ENCODE measurements around the gene S100A9.

S100A9 gene

GRCh38 chr1:153353226-153353947 lies 4.3 kb upstream of the S100A9 start:
- H3K4me3 ChIP-seq (ENCODE audit: low read depth, low read length), result no peak overlapping the region
- TF ChIP-seq CTCF (IDR thresholded peaks at IDR 0.05; ENCODE audit: borderline replicate concordance, insufficient read depth, low read depth, low read length), result peak; percentile 58

- TF ChIP-seq CTCF (IDR thresholded peaks at IDR 0.05; ENCODE audit: borderline replicate concordance, insufficient read depth, low read depth, low read length), result 0 out of 2 replicates have a peak, but pooled peaks have one; percentile 9
- H3K4me3 ChIP-seq (ENCODE audit: low read depth, low read length), result no peak overlapping the region
Observed at GRCh38 chr1:153354515-153355193, 3.0 kb upstream of the S100A9 start.

GRCh38 chr1:153355445-153356071 lies 2.1 kb upstream of the S100A9 start:
- peak; percentile 83 for TF ChIP-seq CTCF (IDR thresholded peaks at IDR 0.05; ENCODE audit: borderline replicate concordance, insufficient read depth, low read depth, low read length)
- H3K4me3 ChIP-seq (ENCODE audit: low read depth, low read length), result no peak overlapping the region

GRCh38 chr1:153356392-153357075 lies 1.1 kb upstream of the S100A9 start:
- no peak for TF ChIP-seq CTCF (IDR thresholded peaks at IDR 0.05; ENCODE audit: borderline replicate concordance, insufficient read depth, low read depth, low read length)

GRCh38 chr1:153357076-153357852 lies 390 bp upstream of the S100A9 start:
- H3K4me3 ChIP-seq (ENCODE audit: low read depth, low read length), result no peak overlapping the region
- TF ChIP-seq CTCF (IDR thresholded peaks at IDR 0.05; ENCODE audit: borderline replicate concordance, insufficient read depth, low read depth, low read length), result no peak

More at GRCh38 chr1:153356392-153357075, 1.1 kb upstream of the S100A9 start:
- H3K4me3 ChIP-seq (ENCODE audit: low read depth, low read length), result no peak overlapping the region

- no peak overlapping the region for H3K4me3 ChIP-seq (ENCODE audit: low read depth, low read length)
- TF ChIP-seq CTCF (IDR thresholded peaks at IDR 0.05; ENCODE audit: borderline replicate concordance, insufficient read depth, low read depth, low read length), result no peak
Observed at GRCh38 chr1:153358691-153358975, 979 bp downstream of the S100A9 start.
